LHCN-M2 (cell line): Measurements from ENCODE around the gene SLC12A5. TPM values are rescaled to one million over a fixed set of nuclear protein-coding genes. Genes with fewer than 3 reads are reported as not detected.
A peak's percentile ranks its signal among the peaks of the same experiment; 100 is the strongest.
"Not testable (repeated sequence)": the region's sequence is repeated elsewhere in the genome, so short reads cannot be mapped to it uniquely, and the experiment has no call there.

Experiments used
- DNase-seq: peaks from one replicate; pipeline ENCODE4 v3.0.0-alpha.2; 2012; ENCODE audit warnings: low read depth
- total RNA-seq: library from RNA; depleted of rRNA; stranded (reverse); fragments of >200 nt; gene quantifications from 2 replicates; pipeline ENCODE4 v1.2.3, GENCODE V29; 2014

Gene SLC12A5
- total RNA-seq, 1 experiment from 2014 or later, result under 0.01 TPM

GRCh38 chr20:46076806-46077205 lies 47.8 kb downstream of the SLC12A5 start:
- no peak for DNase-seq

GRCh38 chr20:46077642-46078305 lies 48.8 kb downstream of the SLC12A5 start:
- DNase-seq, result no peak

GRCh38 chr20:46078954-46079353 lies 49.9 kb downstream of the SLC12A5 start:
- no peak for DNase-seq

- DNase-seq, result no peak
Observed at GRCh38 chr20:46081074-46081473, 52.1 kb downstream of the SLC12A5 start.

GRCh38 chr20:46083101-46083500 lies 54.1 kb downstream of the SLC12A5 start:
- DNase-seq, result no peak

GRCh38 chr20:46083531-46084061 lies 54.6 kb downstream of the SLC12A5 start:
- no peak for DNase-seq

GRCh38 chr20:46084805-46085178 lies 55.8 kb downstream of the SLC12A5 start:
- no peak for DNase-seq

GRCh38 chr20:46085179-46085851 lies 56.3 kb downstream of the SLC12A5 start:
- DNase-seq, result no peak

GRCh38 chr20:46087161-46087560 lies 58.1 kb downstream of the SLC12A5 start:
- no peak for DNase-seq

- no peak for DNase-seq
Observed at GRCh38 chr20:46088409-46089166, 59.6 kb downstream of the SLC12A5 start.

- DNase-seq, result no peak
Observed at GRCh38 chr20:46089167-46089416, 60.1 kb downstream of the SLC12A5 start.

GRCh38 chr20:46089417-46090388 lies 60.7 kb downstream of the SLC12A5 start, which contains the start of gene NCOA5:
Gene NCOA5 (minus strand): TSS chr20:46089962. CDS start chr20:46079424, 10,538 bp downstream.
- DNase-seq, result peak; percentile 93

- not testable (repeated sequence) for DNase-seq
Observed at GRCh38 chr20:46091622-46092535, 62.9 kb downstream of the SLC12A5 start.

- peak; percentile 19 for DNase-seq
Observed at GRCh38 chr20:46093531-46093930, 64.5 kb downstream of the SLC12A5 start.

- DNase-seq, result no peak
Observed at GRCh38 chr20:46099491-46100287, 70.7 kb downstream of the SLC12A5 start.

- DNase-seq, result not testable (repeated sequence)
Observed at GRCh38 chr20:46100444-46100843, 71.4 kb downstream of the SLC12A5 start.

GRCh38 chr20:46100988-46101387 lies 72.0 kb downstream of the SLC12A5 start:
- DNase-seq, result no peak

GRCh38 chr20:46101957-46102356 lies 72.9 kb downstream of the SLC12A5 start:
- no peak for DNase-seq

GRCh38 chr20:46102940-46103339 lies 73.9 kb downstream of the SLC12A5 start:
- no peak for DNase-seq
